ENCODE results near the gene COQ10B. TPM values are rescaled to one million over a fixed set of nuclear protein-coding genes. Genes with fewer than 3 reads are reported as not detected.
"Not testable (repeated sequence)": the region's sequence is repeated elsewhere in the genome, so short reads cannot be mapped to it uniquely, and the experiment has no call there.

Gene COQ10B
- total RNA-seq (10 to 100 TPM; 50.8 to 54.9 TPM), total RNA-seq (50.3 to 74.3 reads per million in 2 donors)

DNA sequence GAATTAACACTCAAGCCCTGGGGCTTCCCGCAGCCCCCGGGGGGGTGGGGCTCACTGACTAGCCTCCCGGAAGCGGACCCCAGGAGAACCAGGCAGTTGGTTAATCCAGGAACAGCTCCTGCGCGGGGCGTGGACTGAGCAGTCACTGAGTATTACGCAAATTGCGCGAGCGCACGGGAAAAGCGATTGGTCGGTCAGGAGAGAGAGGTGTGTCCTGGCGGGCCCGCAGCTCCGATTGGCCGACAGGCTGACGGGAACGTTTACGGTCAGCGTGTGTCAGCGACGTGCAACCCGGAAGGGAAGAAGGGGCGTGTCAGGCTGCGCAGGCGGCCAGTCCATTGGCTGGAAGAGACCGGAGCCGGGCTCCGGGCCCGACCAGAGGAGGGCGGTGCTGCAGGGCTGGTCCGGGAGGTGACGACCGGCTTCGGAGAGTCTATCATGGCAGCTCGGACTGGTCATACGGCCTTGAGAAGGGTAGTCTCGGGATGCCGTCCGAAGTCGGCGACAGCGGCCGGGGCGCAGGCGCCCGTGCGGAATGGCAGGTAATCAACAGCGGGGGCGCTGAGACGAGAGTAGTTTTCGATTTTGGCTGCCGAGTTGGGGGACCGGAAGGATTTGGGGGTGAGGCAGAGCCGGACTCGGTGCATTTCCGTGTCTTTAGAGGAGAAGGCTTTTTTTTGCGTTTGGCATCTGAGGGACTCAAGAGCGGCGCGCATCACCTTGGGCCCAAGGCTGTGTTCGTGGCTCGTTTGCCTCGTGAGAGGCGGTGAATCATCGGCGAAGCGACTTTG is at the start of gene COQ10B:
TSS of gene COQ10B (plus strand) at position 430 of the 791 bp plus-strand sequence. CDS start at position 439, 9 bp downstream.
- no peaks in the 10 kb centered on the region for H3K27me3 Mint-ChIP-seq
- no peaks in the 10 kb centered on the region for H3K9me3 ChIP-seq (ENCODE audit: control insufficient read depth, low read length, poor library complexity, severe bottlenecking)
- H3K4me3 Mint-ChIP-seq: peak within 1 kb of the TSS; percentile 98
- peaks cover 8% of the 10 kb centered on the region for H3K36me3 Mint-ChIP-seq (ENCODE audit: low read depth)
- peak within 1 kb of the TSS; percentile 100 for H3K27ac Mint-ChIP-seq
- ATAC-seq (peak; percentile 89), DNase-seq (peak; percentile 95 to 98 (median 95))
- H3K4me1 Mint-ChIP-seq: peaks cover 31% of the 10 kb centered on the region

DNA sequence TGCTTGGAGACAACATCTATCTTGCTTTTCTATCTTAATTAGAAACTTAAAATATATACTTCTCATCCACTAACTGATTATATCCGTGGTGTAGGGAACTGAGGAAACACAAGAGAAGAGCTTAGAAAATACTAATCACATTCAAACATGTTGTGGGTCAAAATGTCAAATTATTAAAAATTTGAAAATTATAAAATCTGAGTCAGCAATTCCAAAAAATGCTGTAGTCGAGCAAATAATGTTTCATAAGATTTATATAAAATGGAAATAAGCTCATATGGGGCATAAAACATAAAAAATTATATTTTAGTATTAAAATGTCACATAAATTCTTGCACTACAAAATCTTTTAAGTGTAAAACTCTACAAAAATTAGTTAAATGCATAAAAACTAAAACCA is 47.8 kb upstream of the COQ10B start:
- H3K27me3 Mint-ChIP-seq: no peaks in the 10 kb centered on the region
- H3K36me3 Mint-ChIP-seq (ENCODE audit: low read depth): peaks cover 4% of the 10 kb centered on the region
- H3K9me3 ChIP-seq (ENCODE audit: control insufficient read depth, low read length, poor library complexity, severe bottlenecking): no peaks in the 10 kb centered on the region
- no peaks in the 10 kb centered on the region for H3K4me1 Mint-ChIP-seq
- DNase-seq: no peak
- H3K27ac Mint-ChIP-seq: peak overlapping the region; percentile 37
- no peak overlapping the region for H3K4me3 Mint-ChIP-seq
- no peak for ATAC-seq

DNA sequence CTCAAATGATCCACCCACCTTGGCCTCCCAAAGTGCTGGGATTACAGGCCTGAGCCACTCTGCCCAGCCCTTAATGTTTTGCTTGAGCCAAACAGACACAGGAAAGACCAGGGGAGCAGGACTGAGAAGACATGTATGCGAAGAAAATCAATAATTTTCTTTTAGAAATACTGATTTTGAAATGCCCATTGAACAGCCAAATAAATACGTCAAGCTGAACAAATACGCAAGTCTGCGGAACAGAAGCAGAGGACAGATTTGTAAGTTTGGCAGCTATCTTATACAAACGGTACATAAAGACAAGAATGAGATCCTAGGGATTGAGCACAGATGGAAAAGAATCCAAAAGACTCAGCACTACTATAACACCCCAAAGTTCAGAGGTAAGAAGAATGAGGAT is 39.3 kb upstream of the COQ10B start:
- peaks cover 11% of the 10 kb centered on the region for H3K36me3 Mint-ChIP-seq (ENCODE audit: low read depth)
- no peak for ATAC-seq
- peak overlapping the region; percentile 39 for H3K4me3 Mint-ChIP-seq
- H3K9me3 ChIP-seq (ENCODE audit: control insufficient read depth, low read length, poor library complexity, severe bottlenecking): no peaks in the 10 kb centered on the region
- peak overlapping the region; percentile 61 for H3K27ac Mint-ChIP-seq
- H3K27me3 Mint-ChIP-seq: no peaks in the 10 kb centered on the region
- peaks cover 10% of the 10 kb centered on the region for H3K4me1 Mint-ChIP-seq
- no peak for DNase-seq

DNA sequence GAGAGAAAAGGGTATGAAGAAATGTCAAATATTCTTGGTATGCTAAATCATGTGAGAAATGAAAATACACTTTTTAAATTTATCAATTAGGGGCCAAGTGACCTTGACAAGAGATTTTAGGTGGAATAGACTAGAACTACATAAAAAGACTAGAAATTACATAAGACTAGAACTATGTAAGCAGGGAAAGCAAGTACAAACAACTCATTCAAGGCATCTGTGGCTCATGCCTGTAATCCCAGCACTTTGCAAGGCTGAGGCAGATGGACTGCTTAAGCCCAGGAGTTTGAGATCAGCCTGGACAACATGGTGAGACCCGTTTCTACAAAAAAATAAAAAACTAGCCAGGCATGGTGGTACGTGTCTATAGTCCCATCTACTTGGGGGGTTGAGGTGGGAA is 38.8 kb upstream of the COQ10B start:
- no peaks in the 10 kb centered on the region for H3K9me3 ChIP-seq (ENCODE audit: control insufficient read depth, low read length, poor library complexity, severe bottlenecking)
- Mint-ChIP-seq H3K36me3 (ENCODE audit: low read depth) (peaks cover 11% of the 10 kb centered on the region), H3K4me1 (peaks cover 10% of the 10 kb centered on the region), H3K27me3 (no peaks in the 10 kb centered on the region), H3K4me3 (peak overlapping the region; percentile 39), H3K27ac (peak overlapping the region; percentile 61)
- ATAC-seq: no peak
- DNase-seq: no peak

DNA sequence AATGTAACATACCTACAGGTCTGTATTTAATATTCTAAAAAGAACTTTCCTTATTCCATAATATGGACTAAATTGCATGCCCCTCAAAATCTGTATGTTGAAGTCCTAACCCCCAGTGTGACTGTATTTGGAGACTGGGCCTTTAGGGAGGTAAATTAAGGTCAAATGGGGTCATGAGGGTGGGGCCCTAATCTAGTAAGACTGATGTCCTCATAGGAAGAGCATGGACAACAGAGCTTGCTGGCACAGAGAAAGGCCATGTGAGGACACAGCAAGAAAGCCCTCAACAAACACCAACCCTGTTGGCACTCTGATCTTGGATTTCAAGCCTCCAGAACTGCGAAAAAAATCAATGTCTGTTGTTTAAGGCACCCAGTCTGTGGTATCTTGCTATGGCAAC is 37.1 kb upstream of the COQ10B start:
- ATAC-seq (peak; percentile 16), DNase-seq (no peak)
- Mint-ChIP-seq H3K36me3 (ENCODE audit: low read depth) (peaks cover 11% of the 10 kb centered on the region), H3K4me3 (no peak overlapping the region), H3K27ac (no peak overlapping the region), H3K27me3 (no peaks in the 10 kb centered on the region), H3K4me1 (peaks cover 10% of the 10 kb centered on the region)
- no peaks in the 10 kb centered on the region for H3K9me3 ChIP-seq (ENCODE audit: control insufficient read depth, low read length, poor library complexity, severe bottlenecking)

DNA sequence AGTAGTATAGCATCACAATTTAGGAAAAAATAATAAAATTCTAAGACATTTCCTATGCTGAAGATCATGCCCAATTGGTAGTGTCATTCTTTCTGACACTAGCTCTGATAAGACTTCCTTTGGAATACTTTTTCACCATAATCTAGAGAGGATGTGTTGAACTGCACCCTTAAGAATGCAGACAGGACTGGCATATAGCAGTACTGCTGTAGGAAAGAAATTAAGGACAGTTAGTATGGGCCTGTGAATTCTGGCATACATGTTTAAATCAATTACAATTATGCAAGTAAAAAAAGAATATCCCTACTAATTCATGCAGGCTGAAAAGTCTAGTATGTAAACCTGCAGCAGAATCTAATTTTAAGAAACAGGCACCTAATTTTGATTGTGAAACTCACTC is 33.9 kb upstream of the COQ10B start:
- Mint-ChIP-seq H3K4me1 (peaks cover 11% of the 10 kb centered on the region), H3K27ac (no peak overlapping the region), H3K27me3 (no peaks in the 10 kb centered on the region), H3K36me3 (ENCODE audit: low read depth) (peaks cover 8% of the 10 kb centered on the region), H3K4me3 (no peak overlapping the region)
- ATAC-seq (no peak), DNase-seq (no peak)
- no peaks in the 10 kb centered on the region for H3K9me3 ChIP-seq (ENCODE audit: control insufficient read depth, low read length, poor library complexity, severe bottlenecking)

DNA sequence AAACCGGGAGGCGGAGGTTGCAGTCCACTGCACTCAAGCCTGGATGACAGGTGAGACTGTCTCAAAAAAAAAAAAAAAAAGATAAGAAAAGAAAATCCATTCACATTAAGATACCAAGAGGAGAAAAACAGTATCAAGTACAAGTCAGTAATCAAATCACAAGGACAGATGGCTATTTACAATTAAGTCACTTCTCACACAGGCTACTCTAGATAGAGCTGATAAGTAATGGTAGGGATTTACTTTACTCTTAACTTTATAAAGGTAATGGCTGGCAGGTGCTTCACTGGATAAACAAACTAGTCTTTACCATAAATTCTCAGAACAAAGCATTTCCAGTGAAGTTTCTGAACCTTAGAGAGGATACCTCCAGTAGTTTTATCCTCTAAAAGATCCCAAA is 30.0 kb upstream of the COQ10B start:
- ATAC-seq (no peak), DNase-seq (no peak)
- Mint-ChIP-seq H3K27me3 (no peaks in the 10 kb centered on the region), H3K4me3 (no peak overlapping the region), H3K4me1 (peaks cover 25% of the 10 kb centered on the region), H3K36me3 (ENCODE audit: low read depth) (no peaks in the 10 kb centered on the region), H3K27ac (no peak overlapping the region)
- no peaks in the 10 kb centered on the region for H3K9me3 ChIP-seq (ENCODE audit: control insufficient read depth, low read length, poor library complexity, severe bottlenecking)

DNA sequence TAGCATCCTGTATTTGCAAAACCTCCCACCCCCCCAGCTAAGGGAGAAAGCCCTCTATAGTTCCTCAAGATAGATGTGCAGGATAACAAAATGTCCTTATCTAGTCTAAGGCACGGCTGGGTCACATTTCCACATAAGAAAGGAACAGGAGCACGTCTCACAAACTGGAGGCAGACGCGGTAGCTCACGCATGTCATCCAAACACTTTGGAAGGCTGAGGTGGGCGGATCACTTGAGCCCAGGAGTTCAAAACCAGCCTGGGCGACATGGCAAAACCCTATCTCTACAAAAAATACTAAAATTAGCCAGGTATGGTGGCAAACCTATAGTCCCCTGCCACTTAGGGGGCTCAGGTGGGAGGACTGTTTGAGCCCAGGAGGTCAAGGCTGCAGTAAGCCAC is 27.8 kb upstream of the COQ10B start:
- H3K9me3 ChIP-seq (ENCODE audit: control insufficient read depth, low read length, poor library complexity, severe bottlenecking): no peaks in the 10 kb centered on the region
- H3K4me3 Mint-ChIP-seq: peak overlapping the region; percentile 70
- no peaks in the 10 kb centered on the region for H3K36me3 Mint-ChIP-seq (ENCODE audit: low read depth)
- ATAC-seq (peak; percentile 7), DNase-seq (no peak)
- no peaks in the 10 kb centered on the region for H3K27me3 Mint-ChIP-seq
- peaks cover 38% of the 10 kb centered on the region for H3K4me1 Mint-ChIP-seq
- H3K27ac Mint-ChIP-seq: peak overlapping the region; percentile 86

DNA sequence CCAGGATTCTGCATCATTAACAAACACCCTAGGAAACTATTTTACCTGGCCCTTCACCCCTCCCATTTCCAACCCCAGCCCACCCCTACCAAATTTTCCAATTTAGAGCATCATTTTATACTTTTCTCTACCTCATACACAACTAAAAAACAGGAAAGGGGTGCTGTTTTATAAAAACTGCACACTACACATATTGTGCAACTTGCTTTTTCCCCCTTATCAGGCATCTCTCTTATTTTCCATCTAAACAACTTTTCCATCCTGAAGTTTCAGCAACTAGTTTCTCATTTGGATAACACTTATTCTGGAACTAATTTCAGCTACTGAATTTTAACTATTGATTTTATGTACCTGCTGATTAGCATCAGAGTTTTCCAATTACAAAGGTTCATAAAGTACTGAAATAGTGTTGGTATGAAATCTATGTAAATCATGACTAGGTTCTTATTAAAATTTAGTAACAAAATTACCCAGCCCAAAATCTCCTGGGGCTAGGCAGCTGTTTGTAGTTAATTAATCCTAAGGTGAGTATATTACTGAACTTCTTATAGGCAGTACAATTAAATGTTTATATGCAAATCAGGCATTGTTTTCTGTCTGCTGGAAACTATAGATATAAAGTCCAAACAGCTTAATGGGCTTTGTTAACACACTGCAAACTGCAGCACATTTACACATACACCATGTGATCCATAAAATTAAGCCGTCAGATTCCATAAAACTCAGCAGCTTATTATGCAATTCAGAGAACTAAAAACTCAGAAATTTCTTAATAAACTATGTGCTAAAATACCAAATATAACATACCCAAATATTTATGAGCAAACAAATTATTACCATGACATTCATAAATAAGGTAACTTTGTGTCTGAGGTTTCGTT is 26.4 kb upstream of the COQ10B start:
- peak overlapping the region; percentile 86 for H3K27ac Mint-ChIP-seq

DNA sequence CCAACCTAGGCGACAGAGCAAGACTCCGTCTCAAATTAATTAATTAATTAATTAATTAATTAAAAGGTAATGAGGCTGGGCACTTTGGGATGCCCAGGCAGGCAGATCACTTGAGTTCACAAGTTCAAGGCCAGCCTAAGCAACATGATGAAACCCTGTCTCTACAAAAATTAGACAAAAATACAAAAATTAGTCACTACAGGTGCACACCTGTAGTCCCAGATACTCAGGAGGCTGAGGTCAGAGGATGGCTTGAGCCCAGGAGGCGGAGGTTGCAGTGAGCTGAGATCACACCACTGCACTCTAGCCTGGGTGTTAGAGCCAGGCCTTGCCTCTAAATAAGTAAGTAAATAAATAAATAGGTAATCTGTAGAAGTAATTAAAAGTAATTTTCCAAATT is 25.4 kb upstream of the COQ10B start:
- ATAC-seq (no peak), DNase-seq (no peak)
- Mint-ChIP-seq H3K4me1 (peaks cover 57% of the 10 kb centered on the region), H3K36me3 (ENCODE audit: low read depth) (peaks cover 3% of the 10 kb centered on the region), H3K27me3 (no peaks in the 10 kb centered on the region), H3K27ac (peak overlapping the region; percentile 100), H3K4me3 (peak overlapping the region; percentile 7)
- H3K9me3 ChIP-seq (ENCODE audit: control insufficient read depth, low read length, poor library complexity, severe bottlenecking): no peaks in the 10 kb centered on the region

More for the DNA sequence above, 26.4 kb upstream of the COQ10B start:
- no peaks in the 10 kb centered on the region for H3K9me3 ChIP-seq (ENCODE audit: control insufficient read depth, low read length, poor library complexity, severe bottlenecking)
- ATAC-seq: no peak
- no peak for DNase-seq
- no peaks in the 10 kb centered on the region for H3K27me3 Mint-ChIP-seq
- peaks cover 3% of the 10 kb centered on the region for H3K36me3 Mint-ChIP-seq (ENCODE audit: low read depth)
- peak overlapping the region; percentile 70 for H3K4me3 Mint-ChIP-seq
- peaks cover 49% of the 10 kb centered on the region for H3K4me1 Mint-ChIP-seq

DNA sequence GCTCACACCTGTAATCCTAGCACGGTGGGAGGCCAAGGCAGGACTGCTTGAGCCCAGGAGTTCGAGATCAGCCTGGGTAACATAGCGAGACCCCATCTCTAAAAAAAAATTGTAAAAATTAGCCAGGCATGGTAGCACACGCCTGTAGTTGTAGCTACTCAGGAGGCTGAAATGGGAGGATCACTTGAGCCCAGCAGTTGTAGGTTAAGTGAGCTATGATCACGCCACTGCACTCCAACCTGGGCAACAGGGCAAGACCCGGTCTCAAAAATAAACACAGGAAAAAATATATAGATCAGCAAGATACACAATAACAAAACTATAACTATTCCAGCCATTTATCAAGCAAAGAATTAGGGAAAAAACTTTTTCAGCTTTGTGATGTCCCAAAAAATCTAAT is 21.5 kb upstream of the COQ10B start:
- peak overlapping the region; percentile 100 for H3K27ac Mint-ChIP-seq
- H3K36me3 Mint-ChIP-seq (ENCODE audit: low read depth): peaks cover 10% of the 10 kb centered on the region
- no peak for DNase-seq
- H3K9me3 ChIP-seq (ENCODE audit: control insufficient read depth, low read length, poor library complexity, severe bottlenecking): no peaks in the 10 kb centered on the region
- H3K4me1 Mint-ChIP-seq: peaks cover 55% of the 10 kb centered on the region
- ATAC-seq: no peak
- no peaks in the 10 kb centered on the region for H3K27me3 Mint-ChIP-seq
- peak overlapping the region; percentile 97 for H3K4me3 Mint-ChIP-seq

DNA sequence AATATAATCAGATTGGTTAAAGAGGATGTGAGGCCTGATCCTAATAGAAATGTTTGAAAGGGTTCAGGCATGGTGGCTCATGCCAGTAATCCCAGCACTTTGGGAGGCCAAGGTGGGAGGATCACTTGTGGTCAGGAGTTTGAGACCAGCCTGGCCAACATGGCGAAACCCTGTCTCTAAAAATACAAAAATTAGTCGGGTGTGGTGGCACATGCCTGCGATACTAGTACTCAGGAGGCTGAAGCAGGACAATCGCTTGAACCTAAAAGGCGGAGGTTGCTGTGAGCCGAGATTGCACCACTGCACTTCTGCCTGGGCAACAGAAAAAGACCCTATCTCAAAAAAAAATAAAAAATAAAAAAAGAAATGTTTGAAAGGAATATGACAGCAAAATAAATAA is 20.8 kb upstream of the COQ10B start:
- not testable (repeated sequence) for H3K36me3 Mint-ChIP-seq (ENCODE audit: low read depth); ATAC-seq

DNA sequence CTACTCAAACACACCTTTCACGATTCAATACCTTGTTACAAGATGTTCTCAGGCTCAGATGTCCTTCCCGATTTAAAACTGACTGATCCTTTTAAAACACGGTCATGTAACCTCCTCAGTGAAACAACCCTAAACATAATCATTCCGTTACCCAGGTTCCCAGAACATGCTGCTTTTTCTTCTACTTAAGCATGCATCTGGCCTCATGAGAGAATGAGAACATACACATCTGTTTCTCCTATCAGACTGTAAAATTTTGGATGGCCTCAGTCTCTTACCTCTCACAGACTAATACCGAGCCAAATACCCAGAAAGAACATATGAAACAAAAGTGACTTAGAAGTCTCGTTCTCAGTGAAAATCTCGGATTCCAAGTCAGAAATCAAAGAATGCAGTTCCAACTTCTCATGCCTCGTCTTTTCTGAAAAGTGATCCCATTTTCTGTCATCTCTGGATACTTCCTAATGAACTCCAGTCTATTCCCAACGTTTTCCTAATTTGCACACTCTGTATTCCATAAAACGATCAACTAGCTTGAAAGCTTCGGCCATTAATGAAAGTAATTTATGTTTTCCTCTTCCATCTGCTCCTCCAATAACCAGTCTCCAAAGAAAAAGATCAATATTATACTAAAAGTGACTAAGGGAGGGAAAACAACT is 19.4 kb upstream of the COQ10B start:
- Mint-ChIP-seq H3K4me1 (peaks cover 49% of the 10 kb centered on the region), H3K4me3 (peak overlapping the region; percentile 97), H3K36me3 (ENCODE audit: low read depth) (peaks cover 10% of the 10 kb centered on the region), H3K27ac (peak overlapping the region; percentile 100), H3K27me3 (no peaks in the 10 kb centered on the region)
- ATAC-seq (no peak), DNase-seq (no peak)
- no peaks in the 10 kb centered on the region for H3K9me3 ChIP-seq (ENCODE audit: control insufficient read depth, low read length, poor library complexity, severe bottlenecking)

More for the DNA sequence above, 20.8 kb upstream of the COQ10B start:
- not testable (repeated sequence) for H3K27me3 Mint-ChIP-seq; DNase-seq; H3K9me3 ChIP-seq (ENCODE audit: control insufficient read depth, low read length, poor library complexity, severe bottlenecking)
- Mint-ChIP-seq H3K27ac (peak overlapping the region; percentile 100), H3K4me3 (peak overlapping the region; percentile 97), H3K4me1 (peaks cover 54% of the 10 kb centered on the region)

Data from T-helper 17 cell (primary cell).